ENCODE data around the gene MSI2.

The MSI2 gene

DNA sequence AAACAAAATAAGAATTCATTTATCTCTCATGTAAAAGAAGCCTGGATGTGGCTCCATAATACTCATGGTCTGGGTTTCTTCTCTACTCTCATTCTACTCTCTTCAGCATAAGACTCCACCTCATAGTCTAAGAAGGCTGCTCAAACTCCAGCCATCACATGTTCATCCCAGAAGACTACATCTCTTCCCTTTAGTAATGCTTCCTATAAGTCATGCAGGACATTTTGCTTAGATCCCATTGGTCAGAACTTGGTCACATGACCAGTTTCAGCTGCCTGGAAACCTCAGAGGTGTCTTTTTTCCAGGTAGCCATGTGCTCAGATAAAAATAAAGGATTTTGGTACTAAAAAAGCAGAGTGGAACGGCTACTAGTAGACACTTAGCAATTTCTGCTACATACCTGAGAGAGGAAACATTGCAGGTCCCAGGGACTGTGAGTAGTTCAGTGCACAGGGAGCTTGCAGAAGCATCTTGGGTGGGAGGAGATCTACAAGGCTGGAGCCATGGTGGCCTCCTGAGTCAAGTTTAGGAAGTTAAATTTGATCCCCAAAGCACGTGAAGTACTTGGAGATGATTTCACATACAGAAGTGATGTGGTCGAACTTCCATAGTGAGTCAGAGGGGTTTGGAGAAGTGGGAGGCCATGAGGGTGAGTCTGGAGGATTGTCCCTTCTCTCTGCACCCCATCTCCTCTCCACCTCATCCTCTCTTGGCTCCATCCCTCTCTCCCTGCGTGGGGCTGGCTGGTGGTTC is 378.6 kb downstream of the MSI2 start:
- H3K36me3 ChIP-seq (replicated peaks) = no peaks in the 10 kb centered on the region
- no peaks in the 10 kb centered on the region for H3K4me1 ChIP-seq
- in situ Hi-C loops (cut with MboI; ENCODE audit: low sequenced_read_pairs) = no loop called here
- no peak for DNase-seq (ENCODE audit: low spot score in 2 of 2)
- H3K9me3 ChIP-seq = no peaks in the 10 kb centered on the region
- H3K27me3 ChIP-seq (ENCODE audit: low read depth) = no peaks in the 10 kb centered on the region
- no peak overlapping the region for H3K4me3 ChIP-seq

- in situ Hi-C loops (cut with MboI; ENCODE audit: low sequenced_read_pairs) = no loop called here
- H3K4me3 ChIP-seq = no peak overlapping the region
- H3K27me3 ChIP-seq (ENCODE audit: low read depth) = no peaks in the 10 kb centered on the region
- H3K4me1 ChIP-seq = no peaks in the 10 kb centered on the region
- H3K36me3 ChIP-seq (replicated peaks) = no peaks in the 10 kb centered on the region
- H3K9me3 ChIP-seq = no peaks in the 10 kb centered on the region
- no peak for DNase-seq (ENCODE audit: low spot score in 2 of 2)
Measured at GRCh38 chr17:57636274-57636673, 380.0 kb downstream of the MSI2 start.

GRCh38 chr17:57636985-57637665 is 380.8 kb downstream of the MSI2 start:
- Histone ChIP-seq H3K9me3 (no peaks in the 10 kb centered on the region), H3K36me3 (replicated peaks) (no peaks in the 10 kb centered on the region), H3K27me3 (ENCODE audit: low read depth) (no peaks in the 10 kb centered on the region), H3K4me3 (no peak overlapping the region), H3K4me1 (no peaks in the 10 kb centered on the region)
- DNase-seq (ENCODE audit: low spot score in 2 of 2) = no peak
- in situ Hi-C loops (cut with MboI; ENCODE audit: low sequenced_read_pairs) = no loop called here

GRCh38 chr17:57637666-57638010 is 381.3 kb downstream of the MSI2 start:
- in situ Hi-C loops (cut with MboI; ENCODE audit: low sequenced_read_pairs) = no loop called here
- H3K4me1 ChIP-seq = no peaks in the 10 kb centered on the region
- H3K27me3 ChIP-seq (ENCODE audit: low read depth) = no peaks in the 10 kb centered on the region
- no peaks in the 10 kb centered on the region for H3K36me3 ChIP-seq (replicated peaks)
- DNase-seq (ENCODE audit: low spot score in 2 of 2) = no peak
- no peak overlapping the region for H3K4me3 ChIP-seq
- H3K9me3 ChIP-seq = no peaks in the 10 kb centered on the region

- DNase-seq (ENCODE audit: low spot score in 2 of 2) = no peak
- H3K4me3 ChIP-seq = no peak overlapping the region
- H3K36me3 ChIP-seq (replicated peaks) = no peaks in the 10 kb centered on the region
- in situ Hi-C loops (cut with MboI; ENCODE audit: low sequenced_read_pairs) = no loop called here
- H3K4me1 ChIP-seq = no peaks in the 10 kb centered on the region
- no peaks in the 10 kb centered on the region for H3K9me3 ChIP-seq
- no peaks in the 10 kb centered on the region for H3K27me3 ChIP-seq (ENCODE audit: low read depth)
Measured at GRCh38 chr17:57638284-57638683, 382.0 kb downstream of the MSI2 start.

DNA sequence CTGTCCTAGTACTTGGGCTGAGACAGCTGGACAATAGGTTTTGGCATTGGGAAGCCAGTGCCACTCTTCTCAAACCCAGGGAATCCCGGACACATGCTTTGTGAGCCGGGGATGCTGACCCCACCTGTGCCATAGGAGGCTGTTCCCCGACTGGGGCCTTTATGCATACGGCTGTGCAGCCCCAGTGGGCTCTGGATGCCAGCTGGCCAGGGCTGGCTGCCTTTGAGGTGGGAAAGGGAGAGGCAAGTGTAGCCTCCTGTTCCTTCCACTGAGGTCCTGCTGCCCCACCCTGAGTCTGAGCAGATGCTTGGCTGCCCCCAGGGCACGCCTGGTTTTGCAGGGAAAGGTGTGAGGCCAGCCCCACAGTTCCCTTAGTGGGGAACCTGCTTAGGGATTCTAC is 383.1 kb downstream of the MSI2 start:
- DNase-seq (ENCODE audit: low spot score in 2 of 2) = no peak
- in situ Hi-C loops (cut with MboI; ENCODE audit: low sequenced_read_pairs) = no loop called here
- Histone ChIP-seq H3K36me3 (replicated peaks) (no peaks in the 10 kb centered on the region), H3K4me1 (no peaks in the 10 kb centered on the region), H3K27me3 (ENCODE audit: low read depth) (no peaks in the 10 kb centered on the region), H3K9me3 (no peaks in the 10 kb centered on the region), H3K4me3 (no peak overlapping the region)

- H3K4me3 ChIP-seq = no peak overlapping the region
- H3K27me3 ChIP-seq (ENCODE audit: low read depth) = no peaks in the 10 kb centered on the region
- no peaks in the 10 kb centered on the region for H3K9me3 ChIP-seq
- in situ Hi-C loops (cut with MboI; ENCODE audit: low sequenced_read_pairs) = no loop called here
- DNase-seq (ENCODE audit: low spot score in 2 of 2) = no peak
- H3K4me1 ChIP-seq = no peaks in the 10 kb centered on the region
- no peaks in the 10 kb centered on the region for H3K36me3 ChIP-seq (replicated peaks)
Measured at GRCh38 chr17:57640079-57640478, 383.8 kb downstream of the MSI2 start.

DNA sequence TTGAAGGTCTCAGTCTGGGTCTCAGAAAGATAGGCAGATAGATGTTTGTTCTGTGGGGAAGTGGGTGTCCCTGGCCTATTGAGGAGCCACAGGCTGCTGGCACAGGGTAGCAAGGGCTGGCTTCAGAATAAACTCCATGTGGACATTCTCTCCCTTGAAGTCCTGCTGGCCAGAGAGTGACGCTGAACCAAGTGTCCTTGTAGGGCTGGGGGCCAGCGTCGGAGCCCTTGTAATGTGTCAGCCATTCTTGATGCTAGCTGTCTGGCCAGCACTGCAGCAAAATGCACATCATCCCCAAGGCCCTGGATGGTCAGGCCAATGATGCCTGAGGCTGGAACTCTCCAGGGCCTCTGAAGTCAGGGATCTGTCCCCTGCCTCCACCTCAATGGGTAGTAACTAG is 385.4 kb downstream of the MSI2 start:
- H3K9me3 ChIP-seq = no peaks in the 10 kb centered on the region
- in situ Hi-C loops (cut with MboI; ENCODE audit: low sequenced_read_pairs) = no loop called here
- no peaks in the 10 kb centered on the region for H3K27me3 ChIP-seq (ENCODE audit: low read depth)
- H3K4me1 ChIP-seq = no peaks in the 10 kb centered on the region
- no peaks in the 10 kb centered on the region for H3K36me3 ChIP-seq (replicated peaks)
- no peak overlapping the region for H3K4me3 ChIP-seq
- no peak for DNase-seq (ENCODE audit: low spot score in 2 of 2)

GRCh38 chr17:57643062-57643461 is 386.7 kb downstream of the MSI2 start:
- no peaks in the 10 kb centered on the region for H3K27me3 ChIP-seq (ENCODE audit: low read depth)
- in situ Hi-C loops (cut with MboI; ENCODE audit: low sequenced_read_pairs) = no loop called here
- no peaks in the 10 kb centered on the region for H3K36me3 ChIP-seq (replicated peaks)
- no peaks in the 10 kb centered on the region for H3K9me3 ChIP-seq
- H3K4me3 ChIP-seq = no peak overlapping the region
- DNase-seq (ENCODE audit: low spot score in 2 of 2) = no peak
- no peaks in the 10 kb centered on the region for H3K4me1 ChIP-seq

DNA sequence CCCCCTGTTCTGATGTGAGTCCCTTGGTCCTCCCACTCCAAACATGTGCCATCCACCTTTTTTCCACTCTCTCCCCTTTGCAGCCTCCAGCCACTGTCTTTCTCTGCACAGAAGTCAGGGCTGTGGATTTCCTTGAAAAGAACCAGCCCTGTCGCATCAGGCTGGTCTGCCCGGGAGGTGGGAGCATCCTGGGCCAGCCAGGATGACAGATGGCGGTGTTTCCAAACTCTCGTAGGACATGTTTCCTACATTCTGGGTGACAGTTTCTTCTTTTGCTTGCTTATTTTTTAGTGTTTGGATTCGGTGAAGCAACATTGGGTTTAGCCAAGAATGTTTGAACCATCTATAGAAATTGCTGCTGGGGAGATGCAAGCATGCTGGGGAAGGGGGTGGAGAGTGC is 388.0 kb downstream of the MSI2 start:
- Histone ChIP-seq H3K4me3 (no peak overlapping the region), H3K27me3 (ENCODE audit: low read depth) (no peaks in the 10 kb centered on the region), H3K36me3 (replicated peaks) (no peaks in the 10 kb centered on the region), H3K9me3 (no peaks in the 10 kb centered on the region), H3K4me1 (no peaks in the 10 kb centered on the region)
- no peak for DNase-seq (ENCODE audit: low spot score in 2 of 2)
- in situ Hi-C loops (cut with MboI; ENCODE audit: low sequenced_read_pairs) = no loop called here

GRCh38 chr17:57645950-57646665 is 389.8 kb downstream of the MSI2 start:
- in situ Hi-C loops (cut with MboI; ENCODE audit: low sequenced_read_pairs) = no loop called here
- DNase-seq (ENCODE audit: low spot score in 2 of 2) = no peak
- H3K4me3 ChIP-seq = no peak overlapping the region
- H3K36me3 ChIP-seq (replicated peaks) = no peaks in the 10 kb centered on the region
- H3K27me3 ChIP-seq (ENCODE audit: low read depth) = no peaks in the 10 kb centered on the region
- no peaks in the 10 kb centered on the region; the same call in 1 of the 2 replicates for H3K4me1 ChIP-seq
- H3K9me3 ChIP-seq = no peaks in the 10 kb centered on the region

DNA sequence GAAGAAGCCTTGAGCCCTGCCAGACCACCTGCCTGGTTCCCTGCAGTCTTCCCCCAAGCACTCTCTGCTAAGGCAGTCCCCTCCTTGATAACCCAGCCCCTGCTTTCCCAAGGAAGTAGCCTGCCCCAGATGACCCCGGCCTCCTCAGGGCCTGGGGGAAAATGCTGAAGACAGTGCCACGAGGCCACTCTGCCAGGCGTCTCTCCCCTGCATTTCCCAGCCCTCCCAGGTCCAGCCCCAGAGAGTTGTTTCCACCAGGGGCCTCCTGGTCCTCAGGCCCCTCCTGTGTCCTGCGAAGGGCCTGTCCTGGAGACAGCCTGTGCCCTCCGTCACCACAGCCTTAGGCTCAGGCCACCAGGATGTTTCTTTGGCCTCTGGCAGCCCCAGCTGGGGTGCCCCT is 392.4 kb downstream of the MSI2 start:
- Histone ChIP-seq H3K36me3 (replicated peaks) (no peaks in the 10 kb centered on the region), H3K9me3 (no peaks in the 10 kb centered on the region), H3K4me3 (no peak overlapping the region), H3K4me1 (no peaks in the 10 kb centered on the region; the same call in 1 of the 2 replicates), H3K27me3 (ENCODE audit: low read depth) (no peaks in the 10 kb centered on the region)
- DNase-seq (ENCODE audit: low spot score in 2 of 2) = no peak
- in situ Hi-C loops (cut with MboI; ENCODE audit: low sequenced_read_pairs) = no loop called here

GRCh38 chr17:57649191-57649590 is 392.9 kb downstream of the MSI2 start:
- no peaks in the 10 kb centered on the region for H3K36me3 ChIP-seq (replicated peaks)
- H3K27me3 ChIP-seq (ENCODE audit: low read depth) = no peaks in the 10 kb centered on the region
- no peak for DNase-seq (ENCODE audit: low spot score in 2 of 2)
- H3K4me1 ChIP-seq = no peaks in the 10 kb centered on the region; the same call in 1 of the 2 replicates
- no peaks in the 10 kb centered on the region for H3K9me3 ChIP-seq
- no peak overlapping the region for H3K4me3 ChIP-seq
- in situ Hi-C loops (cut with MboI; ENCODE audit: low sequenced_read_pairs) = no loop called here
